ENCODE measurements around the gene GPR61. TPM values are rescaled to one million over a fixed set of nuclear protein-coding genes. Genes with fewer than 3 reads are reported as not detected.

The GPR61 gene
- total RNA-seq, 1 experiment from 2014 or later, result 0.48 TPM

DNA sequence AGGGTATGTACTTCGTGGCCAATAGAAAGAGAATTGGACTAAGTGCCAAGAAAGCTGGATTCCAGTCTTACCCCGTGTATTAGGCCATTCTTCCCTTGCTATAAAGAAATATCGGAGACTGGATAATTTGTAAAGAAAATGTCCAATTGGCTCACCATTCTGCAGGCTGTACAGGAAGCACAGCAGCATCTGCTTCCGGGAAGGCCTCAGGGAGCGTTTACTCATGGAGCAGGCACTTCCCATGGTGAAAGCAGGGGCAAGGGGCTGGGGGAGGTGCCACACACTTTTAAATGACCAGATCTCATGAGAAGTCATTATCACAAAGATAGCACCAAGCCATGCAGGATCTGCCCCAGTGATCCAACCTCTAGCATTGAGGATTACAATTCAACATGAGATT, 22.3 kb upstream of the GPR61 start:
- H3K36me3 Mint-ChIP-seq (ENCODE audit: insufficient read depth in 1 of 3, low read depth in 3 of 3), result no peaks in the 10 kb centered on the region
- Histone ChIP-seq H3K56ac (ENCODE audit: insufficient read length, low read depth, low read length) (no peak overlapping the region), H2AFZ (ENCODE audit: low read length) (no peak overlapping the region), H3K14ac (ENCODE audit: insufficient read depth, low read length) (no peak overlapping the region), H2AK5ac (ENCODE audit: insufficient read length, low read length) (no peak overlapping the region), H3K79me1 (ENCODE audit: insufficient read depth, low read depth, low read length, poor library complexity, severe bottlenecking) (no peaks in the 10 kb centered on the region), H3K9me3 (ENCODE audit: control insufficient read depth, low read depth, low read length) (no peaks in the 10 kb centered on the region), H3K18ac (ENCODE audit: insufficient read length, low read depth, low read length) (no peak overlapping the region), H3K27ac (ENCODE audit: insufficient read length, low read depth, low read length) (no peak overlapping the region), H3K27me3 (ENCODE audit: insufficient read depth, low read length) (no peaks in the 10 kb centered on the region), H4K8ac (replicated peaks; ENCODE audit: insufficient read length, low read depth, low read length) (no peak overlapping the region), H3K4me2 (ENCODE audit: insufficient read depth, insufficient read length, low read length) (no peak overlapping the region), H3K9ac (ENCODE audit: extremely low read depth, insufficient read length, low read length) (no peak overlapping the region), H2BK120ac (ENCODE audit: low read depth, low read length, poor library complexity, severe bottlenecking) (no peak overlapping the region), H3K23ac (ENCODE audit: insufficient read length, low read depth, low read length) (no peak overlapping the region), H2BK20ac (ENCODE audit: low read depth, low read length, poor library complexity, severe bottlenecking) (no peak overlapping the region), H4K5ac (ENCODE audit: insufficient read length, low read depth, low read length) (no peak overlapping the region), H3K4ac (ENCODE audit: low read depth, low read length) (no peak overlapping the region), H4K91ac (ENCODE audit: insufficient read length, low read depth, low read length) (no peak overlapping the region), H2BK12ac (ENCODE audit: insufficient read length, low read depth, low read length) (no peak overlapping the region), H3K79me2 (ENCODE audit: insufficient read depth, low read length) (no peaks in the 10 kb centered on the region), H3K23me2 (ENCODE audit: insufficient read length, low read depth, low read length, poor library complexity, severe bottlenecking) (no peaks in the 10 kb centered on the region), H2BK15ac (ENCODE audit: low read depth, low read length) (no peak overlapping the region), H3T11ph (ENCODE audit: low read length) (no peak overlapping the region), H2BK5ac (ENCODE audit: insufficient read length, low read length) (no peak overlapping the region), H4K20me1 (ENCODE audit: control insufficient read depth, insufficient read depth, insufficient read length) (no peaks in the 10 kb centered on the region), H3K4me1 (ENCODE audit: insufficient read depth, low read length) (no peaks in the 10 kb centered on the region)
- DNase-seq, result no peak
- H3K4me3 Mint-ChIP-seq, result no peak overlapping the region
- H3K9me3 Mint-ChIP-seq, result no peaks in the 10 kb centered on the region
- H3K27me3 Mint-ChIP-seq (ENCODE audit: low read depth), result peaks cover 29% of the 10 kb centered on the region
- WGBS (ENCODE audit: extremely low coverage, insufficient read length, low lambda C conversion rate), result no CpG with 5 or more reads among the region's 5 CpGs
- H3K4me1 Mint-ChIP-seq, result peaks cover 0 to 3% of the 10 kb centered on the region in 2 experiments; a peak in 1 of 4 replicates
- TF ChIP-seq, protein P1, sequence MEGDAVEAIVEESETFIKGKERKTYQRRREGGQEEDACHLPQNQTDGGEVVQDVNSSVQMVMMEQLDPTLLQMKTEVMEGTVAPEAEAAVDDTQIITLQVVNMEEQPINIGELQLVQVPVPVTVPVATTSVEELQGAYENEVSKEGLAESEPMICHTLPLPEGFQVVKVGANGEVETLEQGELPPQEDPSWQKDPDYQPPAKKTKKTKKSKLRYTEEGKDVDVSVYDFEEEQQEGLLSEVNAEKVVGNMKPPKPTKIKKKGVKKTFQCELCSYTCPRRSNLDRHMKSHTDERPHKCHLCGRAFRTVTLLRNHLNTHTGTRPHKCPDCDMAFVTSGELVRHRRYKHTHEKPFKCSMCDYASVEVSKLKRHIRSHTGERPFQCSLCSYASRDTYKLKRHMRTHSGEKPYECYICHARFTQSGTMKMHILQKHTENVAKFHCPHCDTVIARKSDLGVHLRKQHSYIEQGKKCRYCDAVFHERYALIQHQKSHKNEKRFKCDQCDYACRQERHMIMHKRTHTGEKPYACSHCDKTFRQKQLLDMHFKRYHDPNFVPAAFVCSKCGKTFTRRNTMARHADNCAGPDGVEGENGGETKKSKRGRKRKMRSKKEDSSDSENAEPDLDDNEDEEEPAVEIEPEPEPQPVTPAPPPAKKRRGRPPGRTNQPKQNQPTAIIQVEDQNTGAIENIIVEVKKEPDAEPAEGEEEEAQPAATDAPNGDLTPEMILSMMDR (conservative IDR thresholded peaks at IDR 0.05), result no peak
- H3K27ac Mint-ChIP-seq, result no peak overlapping the region
